HepG2 (cell line): ENCODE data around the gene SRC. TPM values are rescaled to one million over a fixed set of nuclear protein-coding genes. Genes with fewer than 3 reads are reported as not detected.

Experiments used
- ATAC-seq: fragments of 200-7000 bp; cut with Tn5 transposase; 3 replicates; pipeline ENCODE4 v1.9.1; 2020; ENCODE audit warnings: mild to moderate bottlenecking, moderate library complexity
- BruUV-seq: library from RNA; stranded (reverse); fragments of 400-500 nt; replicated peaks from 2 replicates; lab custom pipeline; 2021; lab: Mats Ljungman, UMichigan
- CTCF ChIA-PET: fragments of 300-600 bp; formaldehyde crosslinking; extraction: SDS; loops from one replicate; lab custom pipeline; 2021; ENCODE audit warnings: low total read pairs, inconsistent platforms, low intra/inter-chr PET ratio; lab: Yijun Ruan, JAX
- POLR2A ChIA-PET: fragments of 350-600 bp; sonication (Branson Sonifier 250); formaldehyde crosslinking; loops from one replicate; lab custom pipeline; 2020; ENCODE audit warnings: antibody characterized with exemption, inconsistent platforms; lab: Yijun Ruan, JAX
- DNase-seq: peaks from one replicate; pipeline ENCODE4 v3.0.0-alpha.2; 2015; ENCODE audit warnings: low spot score
- FAIRE-seq: peaks from 3 replicates; lab custom pipeline; 2011; peaks lifted over from hg19 to GRCh38; lab: Jason Lieb, UNC
- H2AFZ ChIP-seq: one replicate; pipeline ENCODE4 v1.6.1; 2011; ENCODE audit warnings: low read length, inconsistent platforms
- H3K27ac ChIP-seq: fragments of 300-600 bp; 3 replicates; pipeline ENCODE4 v1.8.0; 2011; ENCODE audit warnings: mixed run types, mild to moderate bottlenecking, mixed read lengths, low read length, inconsistent platforms; ENCODE audit not compliant: insufficient read depth; ENCODE audit errors: extremely low read length
- H3K27me3 ChIP-seq, 2 experiments: fragments of 200-600 bp in 1 of 2; 2 replicates in 1 of 2; 3 replicates in 1 of 2; pipeline versions ENCODE4 v1.6.0 to v1.8.0; 2011; ENCODE audit warnings: low read length in 2 of 2, mild to moderate bottlenecking in 2 of 2, moderate library complexity in 2 of 2, inconsistent platforms in 1 of 2; ENCODE audit not compliant: insufficient read depth in 2 of 2, control insufficient read depth in 1 of 2
- H3K36me3 ChIP-seq, 2 experiments: fragments of 200-600 bp in 1 of 2; replicated peaks in 1 of 2; 2 replicates in 1 of 2; 3 replicates in 1 of 2; pipeline versions ENCODE4 v1.5.1 to v1.8.0; 2011; ENCODE audit warnings: low read length in 2 of 2, inconsistent platforms in 1 of 2; ENCODE audit not compliant: insufficient read depth in 2 of 2, control insufficient read depth in 1 of 2
- H3K4me1 ChIP-seq: 2 replicates; pipeline ENCODE4 v1.5.1; 2012; ENCODE audit warnings: low read length, inconsistent platforms; ENCODE audit not compliant: insufficient read depth
- H3K4me2 ChIP-seq: 2 replicates; pipeline ENCODE4 v1.6.0; 2011; ENCODE audit warnings: low read depth, low read length, inconsistent platforms
- H3K4me3 ChIP-seq, 3 experiments: fragments of 200-600 bp in 1 of 3; sonication (generic), shearing (Covaris generic) in 1 of 3; replicated peaks in 1 of 3; 2 replicates each; pipeline ENCODE4 v1.5.1; 2011 to 2016; ENCODE audit warnings: low read length in 3 of 3, inconsistent platforms in 2 of 3, low read depth in 2 of 3, mild to moderate bottlenecking in 2 of 3, control low read depth in 1 of 3, mixed read lengths in 1 of 3; ENCODE audit not compliant: insufficient read depth in 1 of 3
- H3K79me2 ChIP-seq: one replicate; pipeline ENCODE4 v1.6.1; 2011; ENCODE audit warnings: low read length, inconsistent platforms; ENCODE audit not compliant: insufficient read depth
- H3K9ac ChIP-seq: 2 replicates; pipeline ENCODE4 v1.6.0; 2011; ENCODE audit warnings: mild to moderate bottlenecking, low read depth, low read length, inconsistent platforms; ENCODE audit not compliant: insufficient read depth
- H3K9me3 ChIP-seq: 2 replicates; pipeline ENCODE4 v1.5.1; 2012; ENCODE audit warnings: mild to moderate bottlenecking, low read length
- H4K20me1 ChIP-seq: 2 replicates; pipeline ENCODE4 v1.6.0; 2011; ENCODE audit warnings: inconsistent platforms, mild to moderate bottlenecking, low read length, moderate library complexity; ENCODE audit not compliant: insufficient read depth
- CENPX ChIP-seq: sonication (generic); formaldehyde crosslinking; IDR thresholded peaks from 2 replicates; pipeline ENCODE4 v1.9.0; 2021; ENCODE audit warnings: mild to moderate bottlenecking, missing genetic modification reagents, moderate library complexity
- DMAP1 ChIP-seq: IDR thresholded peaks from 2 replicates; pipeline ENCODE4 v1.6.1; 2016
- ELF3 ChIP-seq: IDR thresholded peaks from 2 replicates; pipeline ENCODE4 v1.6.1; 2016; ENCODE audit warnings: missing genetic modification reagents, missing compliant biosample characterization
- ETV6 ChIP-seq: sonication (generic); formaldehyde crosslinking; conservative IDR thresholded peaks from 2 replicates; pipeline ENCODE4 v1.4.0; 2020; ENCODE audit warnings: missing genetic modification reagents
- HNRNPH1 ChIP-seq: fragments of 200-400 bp; formaldehyde crosslinking; optimal IDR thresholded peaks from 2 replicates; pipeline ENCODE3; 2017; ENCODE audit warnings: mild to moderate bottlenecking, low read depth, low read length
- HOXA5 ChIP-seq: sonication (generic); formaldehyde crosslinking; IDR thresholded peaks from 2 replicates; pipeline ENCODE4 v1.4.0; 2020; ENCODE audit warnings: missing genetic modification reagents
- IRF2 ChIP-seq: IDR thresholded peaks from 2 replicates; pipeline ENCODE4 v1.6.1; 2018; ENCODE audit warnings: missing genetic modification reagents, missing compliant biosample characterization
- RARG ChIP-seq: sonication (generic); formaldehyde crosslinking; IDR thresholded peaks from 2 replicates; pipeline ENCODE4 v1.4.0; 2020; ENCODE audit warnings: low read depth, mild to moderate bottlenecking, missing genetic modification reagents
- RBFOX2 ChIP-seq: fragments of 200-400 bp; formaldehyde crosslinking; IDR thresholded peaks from 2 replicates; pipeline ENCODE4 v1.6.1; 2017; ENCODE audit warnings: low read depth, mild to moderate bottlenecking, low read length
- RBM22 ChIP-seq: fragments of 200-400 bp; formaldehyde crosslinking; optimal IDR thresholded peaks from 2 replicates; pipeline ENCODE3; 2017; ENCODE audit warnings: mild to moderate bottlenecking, low read length, moderate library complexity
- SIN3A ChIP-seq: IDR thresholded peaks from 2 replicates; pipeline ENCODE4 v1.6.1; 2011; ENCODE audit warnings: low read depth, mild to moderate bottlenecking, control low read depth, low read length, borderline replicate concordance
- TOE1 ChIP-seq: sonication (generic); formaldehyde crosslinking; IDR thresholded peaks from 2 replicates; pipeline ENCODE4 v1.4.0; 2020; ENCODE audit warnings: mild to moderate bottlenecking, missing genetic modification reagents
- ZMYM2 ChIP-seq: sonication (generic); formaldehyde crosslinking; IDR thresholded peaks from 2 replicates; pipeline ENCODE4 v1.8.0; 2022; ENCODE audit warnings: mild to moderate bottlenecking, missing genetic modification reagents
- ZNF235 ChIP-seq: sonication (generic); formaldehyde crosslinking; IDR thresholded peaks from 2 replicates; pipeline ENCODE4 v1.8.1; 2023; ENCODE audit warnings: mild to moderate bottlenecking, missing genetic modification reagents, borderline replicate concordance
- ZNF3 ChIP-seq: IDR thresholded peaks from 2 replicates; pipeline ENCODE4 v1.7.0; 2017; ENCODE audit warnings: inconsistent platforms
- ZNF34 ChIP-seq: sonication (generic); formaldehyde crosslinking; IDR thresholded peaks from 2 replicates; pipeline ENCODE4 v1.4.0; 2020; ENCODE audit warnings: mild to moderate bottlenecking, missing genetic modification reagents, borderline replicate concordance
- ZNF563 ChIP-seq: sonication (generic); formaldehyde crosslinking; IDR thresholded peaks from 2 replicates; pipeline ENCODE4 v1.8.0; 2022; ENCODE audit warnings: mild to moderate bottlenecking, moderate library complexity, missing genetic modification reagents
- ZNF879 ChIP-seq: sonication (generic); formaldehyde crosslinking; IDR thresholded peaks from 2 replicates; pipeline ENCODE4 v1.8.1; 2023; ENCODE audit warnings: missing genetic modification reagents
- WGBS: methylation state at CpG from one replicate; pipeline ENCODE4 v1.1.6; 2017; ENCODE audit warnings: low lambda C conversion rate; 5-methylcytosine and 5-hydroxymethylcytosine counted together
- in situ Hi-C: cut with HindIII; loops from 2 replicates; pipeline ENCODE4 v1.10.0; 2017; ENCODE audit warnings: low pct_unique_long_range_greater_than_20kb; ENCODE audit not compliant: extremely low pct_ligation_motif_present
- intact Hi-C: fragments of 100-400 bp; cut with micrococcal nuclease; formaldehyde crosslinking; loops from one replicate; pipeline ENCODE4 v1.10.0; 2022; ENCODE audit not compliant: unreplicated experiment
- polyA plus RNA-seq, 8 experiments: library from polyadenylated mRNA; depleted of rRNA in 3 of 8; stranded (reverse) in 7 of 8; unstranded in 1 of 8; fragments of >200 nt; fragmentation: Illumina TruSeq in 4 of 8; extraction: Trizol in 4 of 8; gene quantifications; 2 replicates each; pipeline versions ENCODE4 v1.2.1 to v1.2.3, GENCODE V29; 2011 to 2016; ENCODE audit warnings: low read depth in 4 of 8, missing spikeins in 1 of 8, mixed read lengths in 1 of 8; ENCODE audit not compliant: insufficient read depth in 1 of 8
- total RNA-seq, 5 experiments: library from RNA; depleted of rRNA; stranded (reverse); fragments of >200 nt; fragmentation: Illumina TruSeq; extraction: Trizol; gene quantifications; 2 replicates each; pipeline ENCODE4 v1.2.3, GENCODE V29; 2016; ENCODE audit warnings: low read depth in 1 of 5
- TF ChIP-seq, protein P1 (sequence below): sonication (generic); formaldehyde crosslinking; IDR thresholded peaks from 2 replicates; pipeline ENCODE4 v1.5.1; 2020; ENCODE audit warnings: missing genetic modification reagents, mild to moderate bottlenecking, borderline replicate concordance
- TF ChIP-seq, protein P2 (sequence below): sonication (generic); formaldehyde crosslinking; IDR thresholded peaks from 2 replicates; pipeline ENCODE4 v1.4.0; 2020; ENCODE audit warnings: missing genetic modification reagents
- TF ChIP-seq, protein P3 (sequence below): sonication (generic); formaldehyde crosslinking; IDR thresholded peaks from 2 replicates; pipeline ENCODE4 v1.5.0; 2020; ENCODE audit warnings: missing genetic modification reagents
- TF ChIP-seq, protein P4 (sequence below): sonication (generic); formaldehyde crosslinking; IDR thresholded peaks from 2 replicates; pipeline ENCODE4 v1.9.0; 2022; ENCODE audit warnings: low read depth, missing genetic modification reagents

Gene SRC
- total and polyA plus RNA-seq, 2 of the 13 experiments (the other 11 are each of a cell fraction or from before 2014, with no cell fraction given), result 54.7 to 192 TPM

DNA sequence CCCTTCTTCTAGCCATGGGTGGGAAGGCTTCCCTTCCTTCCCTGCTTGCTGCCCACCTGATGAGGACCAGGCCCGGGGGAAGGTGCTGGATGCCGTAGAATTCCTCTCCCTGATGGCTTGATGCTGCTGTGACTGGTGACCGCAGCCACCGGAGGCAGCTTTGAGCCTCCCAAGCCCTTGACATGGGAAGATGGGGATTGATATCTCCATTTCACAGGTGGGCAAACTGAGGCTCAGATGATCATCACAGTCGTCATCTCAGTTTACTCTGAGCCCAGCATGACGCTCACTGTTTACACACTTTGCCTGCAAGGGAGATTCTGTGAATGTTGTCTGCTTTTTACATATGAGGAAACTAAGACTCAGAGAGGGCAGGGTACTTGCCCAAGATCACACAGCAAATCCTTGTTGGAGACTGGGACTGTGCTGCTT, 43.9 kb downstream of the SRC start:
- DNase-seq, result no peak
- BruUV-seq, result no TSS peak
- TF ChIP-seq ETV6 (CRISPR knock-in tag), result no peak; the same call in 1 of the 2 replicates
- no peak for TF ChIP-seq CENPX (CRISPR knock-in tag)
- no peak for TF ChIP-seq RARG
- no peak for TF ChIP-seq DMAP1 (CRISPR knock-in tag)
- TF ChIP-seq RBFOX2, result no peak
- TF ChIP-seq HNRNPH1, result peak; percentile 45
- TF ChIP-seq TOE1 (CRISPR knock-in tag), result no peak
- 0 out of 2 replicates have a peak, but pooled peaks have one; percentile 19 for TF ChIP-seq ZNF3 (CRISPR knock-in tag)
- TF ChIP-seq ZNF34 (CRISPR knock-in tag), result no peak
- TF ChIP-seq ZNF563 (CRISPR knock-in tag), result no peak
- TF ChIP-seq ZMYM2 (CRISPR knock-in tag), result peak; percentile 36; the same call in 1 of the 2 replicates
- TF ChIP-seq ZNF879 (CRISPR knock-in tag), result no peak
- TF ChIP-seq SIN3A, result no peak
- TF ChIP-seq IRF2 (CRISPR knock-in tag), result peak; percentile 21; the same call in 1 of the 2 replicates
- TF ChIP-seq ZNF235 (CRISPR knock-in tag), result no peak
- TF ChIP-seq, protein P1, sequence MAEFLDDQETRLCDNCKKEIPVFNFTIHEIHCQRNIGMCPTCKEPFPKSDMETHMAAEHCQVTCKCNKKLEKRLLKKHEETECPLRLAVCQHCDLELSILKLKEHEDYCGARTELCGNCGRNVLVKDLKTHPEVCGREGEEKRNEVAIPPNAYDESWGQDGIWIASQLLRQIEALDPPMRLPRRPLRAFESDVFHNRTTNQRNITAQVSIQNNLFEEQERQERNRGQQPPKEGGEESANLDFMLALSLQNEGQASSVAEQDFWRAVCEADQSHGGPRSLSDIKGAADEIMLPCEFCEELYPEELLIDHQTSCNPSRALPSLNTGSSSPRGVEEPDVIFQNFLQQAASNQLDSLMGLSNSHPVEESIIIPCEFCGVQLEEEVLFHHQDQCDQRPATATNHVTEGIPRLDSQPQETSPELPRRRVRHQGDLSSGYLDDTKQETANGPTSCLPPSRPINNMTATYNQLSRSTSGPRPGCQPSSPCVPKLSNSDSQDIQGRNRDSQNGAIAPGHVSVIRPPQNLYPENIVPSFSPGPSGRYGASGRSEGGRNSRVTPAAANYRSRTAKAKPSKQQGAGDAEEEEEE (CRISPR knock-in tag), result no peak
- peak; percentile 90 for TF ChIP-seq RBM22
- TF ChIP-seq, protein P2, sequence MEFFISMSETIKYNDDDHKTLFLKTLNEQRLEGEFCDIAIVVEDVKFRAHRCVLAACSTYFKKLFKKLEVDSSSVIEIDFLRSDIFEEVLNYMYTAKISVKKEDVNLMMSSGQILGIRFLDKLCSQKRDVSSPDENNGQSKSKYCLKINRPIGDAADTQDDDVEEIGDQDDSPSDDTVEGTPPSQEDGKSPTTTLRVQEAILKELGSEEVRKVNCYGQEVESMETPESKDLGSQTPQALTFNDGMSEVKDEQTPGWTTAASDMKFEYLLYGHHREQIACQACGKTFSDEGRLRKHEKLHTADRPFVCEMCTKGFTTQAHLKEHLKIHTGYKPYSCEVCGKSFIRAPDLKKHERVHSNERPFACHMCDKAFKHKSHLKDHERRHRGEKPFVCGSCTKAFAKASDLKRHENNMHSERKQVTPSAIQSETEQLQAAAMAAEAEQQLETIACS (CRISPR knock-in tag), result no peak
- TF ChIP-seq, protein P3, sequence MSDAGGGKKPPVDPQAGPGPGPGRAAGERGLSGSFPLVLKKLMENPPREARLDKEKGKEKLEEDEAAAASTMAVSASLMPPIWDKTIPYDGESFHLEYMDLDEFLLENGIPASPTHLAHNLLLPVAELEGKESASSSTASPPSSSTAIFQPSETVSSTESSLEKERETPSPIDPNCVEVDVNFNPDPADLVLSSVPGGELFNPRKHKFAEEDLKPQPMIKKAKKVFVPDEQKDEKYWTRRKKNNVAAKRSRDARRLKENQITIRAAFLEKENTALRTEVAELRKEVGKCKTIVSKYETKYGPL, result no peak
- TF ChIP-seq ELF3 (CRISPR knock-in tag), result no peak
- TF ChIP-seq, protein P4, sequence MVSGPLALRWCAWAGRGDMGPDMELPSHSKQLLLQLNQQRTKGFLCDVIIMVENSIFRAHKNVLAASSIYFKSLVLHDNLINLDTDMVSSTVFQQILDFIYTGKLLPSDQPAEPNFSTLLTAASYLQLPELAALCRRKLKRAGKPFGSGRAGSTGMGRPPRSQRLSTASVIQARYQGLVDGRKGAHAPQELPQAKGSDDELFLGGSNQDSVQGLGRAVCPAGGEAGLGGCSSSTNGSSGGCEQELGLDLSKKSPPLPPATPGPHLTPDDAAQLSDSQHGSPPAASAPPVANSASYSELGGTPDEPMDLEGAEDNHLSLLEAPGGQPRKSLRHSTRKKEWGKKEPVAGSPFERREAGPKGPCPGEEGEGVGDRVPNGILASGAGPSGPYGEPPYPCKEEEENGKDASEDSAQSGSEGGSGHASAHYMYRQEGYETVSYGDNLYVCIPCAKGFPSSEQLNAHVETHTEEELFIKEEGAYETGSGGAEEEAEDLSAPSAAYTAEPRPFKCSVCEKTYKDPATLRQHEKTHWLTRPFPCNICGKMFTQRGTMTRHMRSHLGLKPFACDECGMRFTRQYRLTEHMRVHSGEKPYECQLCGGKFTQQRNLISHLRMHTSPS (CRISPR knock-in tag), result no peak
- no peak for TF ChIP-seq HOXA5

More for the DNA sequence above, 43.9 kb downstream of the SRC start:
- peaks cover 45% of the 10 kb centered on the region for H3K4me1 ChIP-seq
- no peak overlapping the region for H3K4me2 ChIP-seq
- H3K27ac ChIP-seq, result no peak overlapping the region
- no peak for FAIRE-seq
- ChIA-PET POLR2A (interaction anchor here (1.0 to 1.8 kb wide), 2 partner anchors 10 to 45 kb away, joined by 6 to 8 read pairs; no protein-coding TSS in a partner anchor), CTCF (interaction anchor here (1.2 kb wide), 1 partner anchor 120 kb away, joined by 3 read pairs; no protein-coding TSS in a partner anchor)
- no peak overlapping the region for H3K4me3 ChIP-seq
- H3K36me3 ChIP-seq, result peaks cover 45 to 51% of the 10 kb centered on the region in 2 experiments
- no peak for ATAC-seq
- H3K9me3 ChIP-seq, result no peaks in the 10 kb centered on the region
- no peaks in the 10 kb centered on the region for H3K27me3 ChIP-seq
- no peak overlapping the region for H2AFZ ChIP-seq
- in situ Hi-C loops (loop anchor here (5.0 kb wide), 1 partner anchor 118 kb away; no protein-coding TSS in a partner anchor), intact Hi-C loops (no loop called here)
- H4K20me1 ChIP-seq, result no peaks in the 10 kb centered on the region
- 97% methylated on average over 6 of the region's 6 CpGs for WGBS
- no peak overlapping the region for H3K9ac ChIP-seq
- H3K79me2 ChIP-seq, result no peaks in the 10 kb centered on the region
